Measurements from ENCODE around the gene BABAM1.

Gene BABAM1

DNA sequence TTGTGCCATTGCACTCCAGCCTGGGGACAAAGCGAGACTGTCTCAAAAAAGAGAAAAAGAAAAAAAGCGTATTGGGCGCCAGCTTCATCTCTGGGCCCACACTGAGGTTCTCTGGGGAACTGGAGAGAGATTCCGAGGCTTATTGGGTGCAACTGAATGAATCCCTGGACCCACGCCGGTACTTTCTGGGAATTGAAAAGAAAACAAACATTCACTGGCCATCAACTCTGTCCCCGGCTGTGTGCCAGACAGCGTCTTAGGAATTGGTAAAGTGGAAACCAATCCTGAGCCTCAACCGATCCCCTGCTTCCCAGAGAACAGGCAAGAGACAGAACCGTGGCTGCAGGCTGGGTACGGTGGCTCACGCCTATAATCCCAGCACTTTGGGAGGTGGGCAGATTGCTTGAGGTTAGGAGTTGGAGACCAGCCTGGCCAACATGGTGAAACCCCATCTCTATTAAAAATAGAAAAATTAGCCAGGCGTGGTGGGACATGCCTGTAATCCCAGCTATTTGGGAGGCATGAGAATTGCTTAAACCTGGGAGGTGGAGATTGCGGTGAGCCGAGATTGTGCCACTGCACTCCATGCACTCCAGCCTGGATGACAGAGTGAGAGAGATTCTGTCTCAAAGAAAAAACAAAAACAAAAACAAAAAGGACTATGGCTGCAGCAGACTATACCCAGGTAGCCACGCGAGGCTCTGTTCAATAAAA is 58.8 kb downstream of the BABAM1 start:
- TF ChIP-seq CTCF (IDR thresholded peaks at IDR 0.05; ENCODE audit: borderline replicate concordance, control extremely low read depth, extremely low read depth, insufficient read depth, missing control alignments): no peak
- in situ Hi-C loops (cut with MboI; ENCODE audit: low sequenced_read_pairs, unreplicated experiment): no loop called here
- no peak for DNase-seq (ENCODE audit: low spot score)

GRCh38 chr19:17326595-17326966 is 59.3 kb downstream of the BABAM1 start:
- no peak for DNase-seq (ENCODE audit: low spot score)
- no peak for TF ChIP-seq CTCF (IDR thresholded peaks at IDR 0.05; ENCODE audit: borderline replicate concordance, control extremely low read depth, extremely low read depth, insufficient read depth, missing control alignments)
- in situ Hi-C loops (cut with MboI; ENCODE audit: low sequenced_read_pairs, unreplicated experiment): no loop called here

GRCh38 chr19:17327068-17327653 is 59.9 kb downstream of the BABAM1 start:
- in situ Hi-C loops (cut with MboI; ENCODE audit: low sequenced_read_pairs, unreplicated experiment): no loop called here
- no peak for DNase-seq (ENCODE audit: low spot score)

DNA sequence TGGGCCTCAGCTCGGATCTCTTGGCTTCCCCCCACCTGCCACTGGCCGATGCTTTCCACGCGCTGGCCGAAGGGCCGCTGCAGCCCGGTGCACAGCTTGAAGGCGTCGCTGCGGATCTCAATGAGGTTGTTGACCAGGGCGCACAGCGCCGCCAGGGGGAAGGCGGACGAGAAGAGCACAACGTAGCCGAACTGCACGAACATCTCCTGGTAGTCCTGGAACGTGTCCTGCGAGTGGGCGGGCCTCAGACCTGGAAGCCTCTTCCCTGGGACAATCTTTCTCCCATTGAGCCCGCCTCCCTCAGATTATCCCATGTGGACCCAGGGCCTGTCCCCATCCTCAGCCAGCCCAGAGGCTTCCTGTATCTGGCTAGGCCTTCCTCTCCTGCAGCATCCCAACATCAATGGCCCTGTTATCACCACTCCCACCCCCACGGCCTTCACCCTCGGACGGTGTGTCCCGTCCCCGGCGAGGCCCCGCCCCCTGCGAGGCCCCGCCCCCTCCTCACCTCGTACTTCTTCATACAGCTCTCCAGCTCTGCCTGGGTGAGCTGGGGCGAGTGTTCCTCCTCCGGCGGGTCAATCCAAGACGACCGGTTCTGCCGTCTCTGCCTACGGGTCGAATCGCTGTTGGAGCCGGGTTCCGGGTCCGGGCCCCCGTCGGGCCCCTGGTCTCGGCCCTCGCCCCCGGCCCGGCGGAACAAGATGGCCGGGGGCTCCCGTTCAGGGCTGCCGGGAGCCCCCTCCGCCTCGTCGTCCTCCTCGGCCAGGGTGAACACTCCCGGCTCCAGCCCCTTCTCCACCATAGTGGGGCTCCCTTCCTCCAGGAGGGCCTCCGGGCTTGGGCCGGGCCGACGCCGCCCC is 60.6 kb downstream of the BABAM1 start:
- no peak for TF ChIP-seq CTCF (IDR thresholded peaks at IDR 0.05; ENCODE audit: borderline replicate concordance, control extremely low read depth, extremely low read depth, insufficient read depth, missing control alignments)
- in situ Hi-C loops (cut with MboI; ENCODE audit: low sequenced_read_pairs, unreplicated experiment): no loop called here
- peak; percentile 87 for DNase-seq (ENCODE audit: low spot score)

More at GRCh38 chr19:17327068-17327653, 59.9 kb downstream of the BABAM1 start:
- TF ChIP-seq CTCF (IDR thresholded peaks at IDR 0.05; ENCODE audit: borderline replicate concordance, control extremely low read depth, extremely low read depth, insufficient read depth, missing control alignments): no peak
